Coronary artery (tissue), 2 donors: Measurements from ENCODE around the gene CTIF.
"Not testable (repeated sequence)": the region's sequence is repeated elsewhere in the genome, so short reads cannot be mapped to it uniquely, and the experiment has no call there.

ENCODE experiments used
- DNase-seq: peaks from one replicate; pipeline ENCODE4 v3.0.0-alpha.2; 2017; ENCODE audit warnings: low spot score
- H3K27ac ChIP-seq, 2 donors: fragments of 200-600 bp; sonication (generic); one replicate each; pipeline ENCODE4 v1.5.1; 2016 to 2019
- H3K4me3 ChIP-seq: fragments of 200-600 bp; sonication (generic); 2 replicates; pipeline ENCODE4 v1.5.1; 2016; ENCODE audit warnings: mild to moderate bottlenecking, moderate library complexity
- TF ChIP-seq, protein P1 (sequence below): fragments of 200-600 bp; sonication (generic); IDR thresholded peaks from one replicate; pipeline ENCODE4 v1.5.1; 2019; ENCODE audit warnings: antibody characterized with exemption

Gene CTIF

DNA sequence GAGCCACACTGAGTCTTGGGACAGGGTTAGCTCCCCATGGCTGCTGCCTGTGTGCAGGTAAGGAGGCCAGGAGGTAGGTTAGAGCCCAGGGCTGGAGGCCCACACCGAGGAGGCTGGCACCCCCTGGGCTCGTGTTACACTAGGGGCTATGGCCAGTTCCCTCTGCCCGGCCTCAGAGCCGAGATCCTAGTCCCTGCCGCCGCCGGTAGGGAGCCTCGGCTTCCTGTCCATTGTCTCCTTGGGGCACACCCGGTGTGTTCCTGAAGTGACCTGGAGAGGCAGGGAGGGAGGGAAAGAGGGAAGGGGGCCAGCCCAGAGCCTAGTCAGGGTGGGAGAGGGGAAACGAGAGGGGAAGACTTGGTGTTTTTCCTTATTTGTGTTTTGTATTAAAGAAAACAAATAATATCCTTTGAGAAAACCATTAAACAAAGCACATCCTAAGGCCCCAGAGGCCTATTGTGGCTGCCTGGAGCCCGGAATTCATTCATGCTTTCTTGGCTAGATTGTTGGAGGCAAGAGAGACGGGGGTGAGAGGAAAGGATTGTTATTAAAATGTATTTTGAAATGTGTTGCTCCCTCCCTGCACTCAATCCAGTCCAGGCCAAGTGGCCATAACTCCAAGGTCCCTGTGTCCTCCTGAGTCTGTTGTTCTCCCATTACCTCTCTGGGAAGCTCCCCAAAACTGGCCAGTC is 170.7 kb downstream of the CTIF start:
- no peak for DNase-seq
- H3K4me3 ChIP-seq: no peak overlapping the region
- H3K27ac ChIP-seq: peak overlapping the region in 1 of 2 donors; percentile 43
- TF ChIP-seq, protein P1, sequence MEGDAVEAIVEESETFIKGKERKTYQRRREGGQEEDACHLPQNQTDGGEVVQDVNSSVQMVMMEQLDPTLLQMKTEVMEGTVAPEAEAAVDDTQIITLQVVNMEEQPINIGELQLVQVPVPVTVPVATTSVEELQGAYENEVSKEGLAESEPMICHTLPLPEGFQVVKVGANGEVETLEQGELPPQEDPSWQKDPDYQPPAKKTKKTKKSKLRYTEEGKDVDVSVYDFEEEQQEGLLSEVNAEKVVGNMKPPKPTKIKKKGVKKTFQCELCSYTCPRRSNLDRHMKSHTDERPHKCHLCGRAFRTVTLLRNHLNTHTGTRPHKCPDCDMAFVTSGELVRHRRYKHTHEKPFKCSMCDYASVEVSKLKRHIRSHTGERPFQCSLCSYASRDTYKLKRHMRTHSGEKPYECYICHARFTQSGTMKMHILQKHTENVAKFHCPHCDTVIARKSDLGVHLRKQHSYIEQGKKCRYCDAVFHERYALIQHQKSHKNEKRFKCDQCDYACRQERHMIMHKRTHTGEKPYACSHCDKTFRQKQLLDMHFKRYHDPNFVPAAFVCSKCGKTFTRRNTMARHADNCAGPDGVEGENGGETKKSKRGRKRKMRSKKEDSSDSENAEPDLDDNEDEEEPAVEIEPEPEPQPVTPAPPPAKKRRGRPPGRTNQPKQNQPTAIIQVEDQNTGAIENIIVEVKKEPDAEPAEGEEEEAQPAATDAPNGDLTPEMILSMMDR: no peak

DNA sequence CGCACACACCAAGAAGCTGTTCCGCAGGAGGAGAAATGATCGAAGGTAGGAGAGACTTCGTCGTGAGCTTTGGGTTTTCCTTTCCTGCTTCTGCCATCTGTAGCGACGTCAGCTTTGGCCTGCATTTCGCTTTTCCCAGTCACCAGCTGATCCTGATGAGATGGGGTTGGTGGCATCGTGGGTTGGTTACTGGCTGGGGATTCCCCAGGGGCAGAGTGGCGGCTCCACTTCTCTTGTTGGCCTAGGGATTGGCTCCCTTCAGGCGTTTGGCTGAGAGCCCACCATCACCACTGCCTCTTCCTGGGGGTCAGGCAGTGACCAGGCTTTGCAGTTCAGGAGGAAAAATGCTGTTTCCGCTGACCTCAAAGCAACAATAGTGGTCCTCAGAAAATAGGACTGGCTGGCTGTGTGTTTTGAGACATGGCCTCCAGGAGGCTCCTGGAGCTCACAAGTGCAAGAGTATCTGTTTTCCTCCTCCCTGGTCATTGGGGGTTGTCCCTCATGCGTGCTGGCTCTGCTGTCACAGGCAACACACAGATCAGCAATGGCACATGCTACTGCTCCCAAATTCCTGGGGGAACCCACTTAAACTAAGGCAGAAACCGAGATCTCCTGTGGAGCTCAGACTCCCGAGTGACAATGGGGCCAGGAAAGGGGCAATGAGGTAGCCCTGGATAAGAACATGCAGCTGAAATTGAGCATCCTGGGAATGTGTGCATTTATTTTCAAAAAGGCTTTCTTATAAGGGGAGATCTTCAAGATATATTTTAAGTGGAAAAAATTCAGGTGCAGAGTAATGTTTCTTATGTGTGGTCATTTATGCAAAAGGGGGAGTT is 173.0 kb downstream of the CTIF start:
- no peak for DNase-seq
- Histone ChIP-seq H3K4me3 (no peak overlapping the region), H3K27ac (no peak overlapping the region)
- TF ChIP-seq, protein P1: peak; percentile 30

DNA sequence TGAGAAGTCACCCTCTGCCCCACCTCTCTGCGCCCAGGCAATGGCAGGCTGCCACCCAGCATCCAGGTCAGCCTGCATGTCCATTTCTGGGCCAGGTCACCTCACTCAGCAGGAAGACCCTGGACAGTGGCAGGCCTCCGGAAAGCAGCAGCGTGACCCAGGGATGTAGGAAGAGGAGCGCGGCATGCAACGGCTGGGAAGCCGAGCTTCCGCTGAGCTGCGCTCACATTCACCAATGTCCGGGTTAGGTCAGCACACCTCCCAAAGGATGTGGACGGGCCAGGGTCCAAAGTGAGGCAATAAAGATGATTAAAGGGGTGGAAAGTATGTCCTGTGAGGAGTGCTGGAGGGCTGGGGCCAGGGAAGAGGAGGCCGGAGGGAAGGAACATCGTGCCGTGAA is 174.5 kb downstream of the CTIF start:
- peak overlapping the region in 1 of 2 donors; percentile 46 for H3K27ac ChIP-seq
- no peak for DNase-seq
- H3K4me3 ChIP-seq: no peak overlapping the region
- TF ChIP-seq, protein P1: no peak

- no peak for DNase-seq
- Histone ChIP-seq H3K27ac (no peak overlapping the region), H3K4me3 (no peak overlapping the region)
- TF ChIP-seq, protein P1: no peak
These were observed 176.0 kb downstream of the CTIF start for GRCh38 chr18:48714873-48715272.

DNA sequence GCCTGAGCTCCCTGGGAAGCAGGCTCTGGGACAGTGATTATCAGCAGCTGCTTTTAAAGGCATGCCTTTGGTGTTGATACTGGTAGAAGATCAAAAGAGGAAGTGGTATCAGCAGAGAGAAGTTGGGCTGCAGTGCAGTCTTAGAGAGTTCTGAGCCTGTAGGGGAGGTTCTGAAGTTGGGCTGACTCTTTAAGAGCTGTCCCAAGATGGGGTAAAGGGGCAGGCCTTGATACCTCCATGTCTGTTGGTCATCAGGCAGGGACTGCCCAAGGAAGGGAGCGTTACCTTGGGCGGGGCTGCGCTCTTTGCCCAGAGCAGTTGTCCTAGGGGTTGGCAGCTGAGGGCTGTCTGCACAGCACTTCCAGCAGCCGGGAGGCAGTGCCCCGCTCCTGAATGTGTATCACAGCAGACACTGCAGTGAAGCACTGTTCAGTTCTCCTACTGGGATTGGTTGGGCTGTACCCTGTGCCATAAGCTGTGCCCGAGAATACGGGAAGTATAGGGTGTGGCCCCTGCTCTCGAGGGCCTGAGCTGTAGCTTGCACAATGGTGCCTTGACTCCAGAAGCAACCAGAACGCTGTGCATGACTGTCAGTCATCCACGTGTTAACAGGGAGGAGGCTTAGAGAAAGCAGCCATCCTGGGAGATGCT is 177.0 kb downstream of the CTIF start:
- TF ChIP-seq, protein P1: no peak
- H3K4me3 ChIP-seq: no peak overlapping the region
- no peak for DNase-seq
- peak overlapping the region in 1 of 2 donors; percentile 74 for H3K27ac ChIP-seq

- not testable (repeated sequence) for H3K4me3 ChIP-seq, DNase-seq, H3K27ac ChIP-seq
These were observed 178.4 kb downstream of the CTIF start for GRCh38 chr18:48717227-48717626.

DNA sequence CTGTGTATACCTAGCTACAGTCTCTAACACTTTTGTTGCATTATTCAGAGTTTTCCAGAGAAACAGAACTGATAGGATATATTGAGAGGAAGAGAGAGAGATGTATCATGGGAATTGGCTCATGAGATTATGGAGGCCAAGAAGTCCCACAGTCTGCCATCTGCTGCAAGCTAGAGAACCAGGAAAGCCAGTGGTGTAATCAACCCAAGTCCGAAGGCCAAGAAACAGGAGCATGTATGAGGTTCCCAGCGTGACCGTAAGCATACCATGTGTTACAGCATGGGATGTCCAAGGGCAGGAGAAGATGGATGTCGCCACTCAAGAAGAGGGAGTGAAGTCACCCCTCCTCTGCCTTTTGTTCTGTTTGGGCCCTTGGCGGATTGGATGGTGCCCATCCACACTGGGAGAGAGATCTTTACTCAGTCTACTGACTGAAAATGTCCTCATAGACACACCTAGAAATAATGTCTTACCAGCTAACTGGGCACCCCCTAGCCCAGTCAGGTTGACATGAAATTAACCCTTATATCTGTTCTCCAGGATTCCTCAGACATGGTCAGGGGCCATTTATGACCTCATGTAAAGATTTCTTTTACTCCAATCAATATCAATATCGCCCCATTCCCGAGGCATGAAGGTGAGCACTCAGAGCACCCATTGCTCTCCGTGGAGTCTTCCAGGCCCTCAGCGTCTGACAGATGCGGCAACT is 179.6 kb downstream of the CTIF start:
- DNase-seq: no peak
- TF ChIP-seq, protein P1: no peak
- Histone ChIP-seq H3K4me3 (no peak overlapping the region), H3K27ac (no peak overlapping the region)
